Mononuclear cell (primary cell): ENCODE results near the gene TRPM5. TPM values are rescaled to one million over a fixed set of nuclear protein-coding genes. Genes with fewer than 3 reads are reported as not detected.

ENCODE experiments used
- H3K27me3 ChIP-seq: 2 replicates; pipeline ENCODE4 v1.6.0; 2011; ENCODE audit warnings: low read length, control low read depth; ENCODE audit not compliant: insufficient read depth
- H3K4me1 ChIP-seq: 2 replicates; pipeline ENCODE4 v1.5.1; 2011; ENCODE audit warnings: mild to moderate bottlenecking, low read length, control low read depth; ENCODE audit not compliant: insufficient read depth
- H3K4me3 ChIP-seq: 2 replicates; pipeline ENCODE4 v1.5.1; 2011; ENCODE audit warnings: mild to moderate bottlenecking, low read length, moderate library complexity
- H3K9me3 ChIP-seq: 2 replicates; pipeline ENCODE4 v1.5.1; 2011; ENCODE audit warnings: low read depth, mild to moderate bottlenecking, control low read depth, low read length
- total RNA-seq: library from RNA; depleted of rRNA; stranded (reverse); fragments of >200 nt; gene quantifications from one replicate; pipeline ENCODE4 v1.2.3, GENCODE V29; 2012

The TRPM5 gene
- total RNA-seq, 1 donor = 0.10 TPM

DNA sequence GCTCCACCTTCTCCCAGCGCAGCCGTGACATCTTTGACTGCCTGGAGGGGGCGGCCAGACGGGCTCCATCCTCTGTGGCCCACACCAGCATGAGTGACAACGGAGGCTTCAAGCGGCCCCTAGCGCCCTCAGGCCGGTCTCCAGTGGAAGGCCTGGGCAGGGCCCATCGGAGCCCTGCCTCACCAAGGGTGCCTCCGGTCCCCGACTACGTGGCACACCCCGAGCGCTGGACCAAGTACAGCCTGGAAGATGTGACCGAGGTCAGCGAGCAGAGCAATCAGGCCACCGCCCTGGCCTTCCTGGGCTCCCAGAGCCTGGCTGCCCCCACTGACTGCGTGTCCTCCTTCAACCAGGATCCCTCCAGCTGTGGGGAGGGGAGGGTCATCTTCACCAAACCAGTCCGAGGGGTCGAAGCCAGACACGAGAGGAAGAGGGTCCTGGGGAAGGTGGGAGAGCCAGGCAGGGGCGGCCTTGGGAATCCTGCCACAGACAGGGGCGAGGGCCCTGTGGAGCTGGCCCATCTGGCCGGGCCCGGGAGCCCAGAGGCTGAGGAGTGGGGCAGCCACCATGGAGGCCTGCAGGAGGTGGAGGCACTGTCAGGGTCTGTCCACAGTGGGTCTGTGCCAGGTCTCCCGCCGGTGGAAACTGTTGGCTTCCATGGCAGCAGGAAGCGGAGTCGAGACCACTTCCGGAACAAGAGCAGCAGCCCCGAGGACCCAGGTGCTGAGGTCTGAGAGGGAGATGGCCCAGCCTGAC lies 41.2 kb downstream of the TRPM5 start:
- Histone ChIP-seq H3K4me1 (peaks cover 26% of the 10 kb centered on the region), H3K4me3 (no peak overlapping the region), H3K9me3 (no peaks in the 10 kb centered on the region), H3K27me3 (no peaks in the 10 kb centered on the region)

- H3K9me3 ChIP-seq = no peaks in the 10 kb centered on the region
- no peak overlapping the region for H3K4me3 ChIP-seq
- no peaks in the 10 kb centered on the region for H3K27me3 ChIP-seq
- H3K4me1 ChIP-seq = peaks cover 26% of the 10 kb centered on the region
Measured at GRCh38 chr11:2402106-2402505, 42.2 kb downstream of the TRPM5 start.

GRCh38 chr11:2401436-2401984 lies 42.8 kb downstream of the TRPM5 start:
- Histone ChIP-seq H3K4me1 (peaks cover 26% of the 10 kb centered on the region), H3K9me3 (no peaks in the 10 kb centered on the region), H3K27me3 (no peaks in the 10 kb centered on the region), H3K4me3 (peak overlapping the region; percentile 100)

DNA sequence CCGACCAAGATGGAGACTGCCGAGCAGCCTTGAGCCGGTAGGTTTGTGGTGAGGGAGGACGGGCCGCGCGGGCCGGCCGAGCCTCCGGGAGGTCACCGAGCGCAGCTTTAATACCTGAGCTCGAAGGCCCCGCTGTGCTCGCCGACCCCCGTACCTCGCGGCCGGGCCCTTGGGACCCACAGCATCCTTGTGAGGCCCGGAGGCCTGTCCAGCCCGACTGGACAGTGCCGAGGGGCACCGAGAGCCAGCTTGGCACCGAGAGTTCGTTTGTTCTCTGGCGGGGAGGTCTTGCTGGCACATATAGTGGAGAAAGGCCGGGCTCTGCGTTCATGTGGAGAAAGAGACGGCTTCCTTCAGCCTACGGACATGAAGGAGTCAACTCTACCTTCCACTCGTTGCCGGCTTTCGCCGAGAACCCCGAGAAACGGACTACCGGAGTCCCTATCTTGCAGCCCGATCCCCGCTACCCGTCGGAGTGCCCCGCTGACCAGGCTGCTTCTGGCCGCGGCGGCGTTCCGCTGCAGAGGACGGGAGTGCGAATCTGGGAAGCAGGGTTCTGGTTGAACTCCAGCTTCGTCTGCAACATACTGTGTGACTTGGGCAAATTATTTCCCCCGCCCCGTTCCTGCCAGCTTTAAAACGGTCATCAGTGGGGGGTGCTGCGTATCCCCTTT lies 43.4 kb downstream of the TRPM5 start:
- H3K9me3 ChIP-seq = no peaks in the 10 kb centered on the region
- H3K4me1 ChIP-seq = peaks cover 26% of the 10 kb centered on the region
- peak overlapping the region; percentile 100 for H3K4me3 ChIP-seq
- H3K27me3 ChIP-seq = no peaks in the 10 kb centered on the region

DNA sequence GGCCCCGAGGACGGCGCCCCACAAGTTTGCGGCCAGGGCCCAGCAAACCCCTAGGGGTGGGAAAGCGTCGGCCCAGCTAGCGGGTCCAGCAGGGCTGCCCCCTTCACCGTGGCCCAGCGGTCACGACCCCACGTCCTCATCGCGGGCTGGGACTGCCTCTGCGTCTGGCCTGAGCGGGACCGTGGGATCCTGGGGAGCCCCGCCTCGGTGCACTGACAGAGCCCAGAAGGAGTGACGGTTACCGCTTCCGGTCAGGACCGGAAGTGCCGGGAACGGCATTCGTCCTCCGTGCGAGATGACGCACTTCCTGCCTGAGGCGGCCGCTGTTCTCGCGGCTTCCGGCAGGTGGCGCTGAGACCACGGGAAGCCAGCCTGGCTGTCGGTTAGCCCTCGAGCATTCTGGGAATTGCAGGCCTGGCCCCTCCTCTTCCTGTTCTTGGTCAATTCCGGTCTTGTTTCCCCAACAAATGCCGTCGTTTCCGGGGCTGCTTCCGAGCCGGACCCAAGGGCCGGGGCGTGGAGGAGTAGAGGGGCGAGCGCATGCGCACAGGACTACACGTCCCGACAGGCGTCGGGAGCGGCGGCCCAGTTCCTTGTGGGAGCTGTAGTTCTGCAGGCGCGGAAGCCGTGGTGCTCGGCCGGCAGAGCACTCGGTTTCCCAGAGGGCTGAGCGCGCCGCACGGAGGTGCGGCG lies 44.1 kb downstream of the TRPM5 start, which contains the start of gene TSSC4:
Gene TSSC4 (plus strand): TSS at position 682 of the 693 bp plus-strand sequence. CDS start 1,884 bp downstream, outside the sequence.
- H3K27me3 ChIP-seq = no peaks in the 10 kb centered on the region
- H3K9me3 ChIP-seq = no peaks in the 10 kb centered on the region
- H3K4me3 ChIP-seq = peak within 1 kb of the TSS; percentile 100
- H3K4me1 ChIP-seq = peaks cover 26% of the 10 kb centered on the region

DNA sequence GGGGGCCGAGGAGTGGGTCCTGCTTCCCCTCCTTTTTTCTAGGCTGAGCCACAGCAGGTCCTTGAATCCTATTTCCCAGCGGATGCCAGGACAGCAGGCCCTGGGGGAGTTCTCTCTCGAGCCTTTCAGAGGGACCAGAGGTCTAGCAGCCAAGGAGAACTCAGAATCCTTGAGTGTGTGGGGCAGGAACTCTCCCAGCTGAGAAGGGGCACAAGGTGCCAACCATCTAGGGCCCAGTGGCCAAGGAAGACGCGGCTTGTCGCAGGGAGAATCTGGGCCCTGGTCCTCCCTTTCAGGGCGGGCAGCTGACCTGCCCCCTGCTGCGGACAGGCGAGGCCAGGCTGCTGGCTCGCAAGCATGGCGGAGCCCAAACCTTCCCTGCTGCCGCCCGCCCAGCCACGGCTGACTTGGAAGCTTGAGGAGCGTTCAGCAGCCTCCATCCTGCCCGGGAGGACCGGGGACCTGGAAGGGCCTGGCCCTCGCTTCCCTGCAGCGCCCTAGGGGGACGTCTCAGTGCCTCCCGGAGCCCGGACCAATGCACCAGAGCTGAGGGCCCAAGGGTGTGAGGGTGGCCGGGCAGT lies 44.7 kb downstream of the TRPM5 start:
- H3K4me3 ChIP-seq = peak overlapping the region; percentile 62
- H3K9me3 ChIP-seq = no peaks in the 10 kb centered on the region
- H3K4me1 ChIP-seq = peaks cover 28% of the 10 kb centered on the region
- no peaks in the 10 kb centered on the region for H3K27me3 ChIP-seq

- Histone ChIP-seq H3K9me3 (no peaks in the 10 kb centered on the region), H3K4me1 (peaks cover 31% of the 10 kb centered on the region), H3K27me3 (no peaks in the 10 kb centered on the region), H3K4me3 (no peak overlapping the region)
Measured at GRCh38 chr11:2398664-2399355, 45.5 kb downstream of the TRPM5 start.

DNA sequence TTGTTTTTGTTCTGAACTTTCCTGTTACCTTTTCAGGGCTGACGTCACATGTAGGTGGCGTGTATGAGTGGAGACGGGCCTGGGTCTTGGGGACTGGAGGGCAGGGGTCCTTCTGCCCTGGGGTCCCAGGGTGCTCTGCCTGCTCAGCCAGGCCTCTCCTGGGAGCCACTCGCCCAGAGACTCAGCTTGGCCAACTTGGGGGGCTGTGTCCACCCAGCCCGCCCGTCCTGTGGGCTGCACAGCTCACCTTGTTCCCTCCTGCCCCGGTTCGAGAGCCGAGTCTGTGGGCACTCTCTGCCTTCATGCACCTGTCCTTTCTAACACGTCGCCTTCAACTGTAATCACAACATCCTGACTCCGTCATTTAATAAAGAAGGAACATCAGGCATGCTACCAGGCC lies 47.3 kb downstream of the TRPM5 start:
- Histone ChIP-seq H3K4me1 (peaks cover 31% of the 10 kb centered on the region), H3K9me3 (no peaks in the 10 kb centered on the region), H3K27me3 (no peaks in the 10 kb centered on the region), H3K4me3 (no peak overlapping the region)

DNA sequence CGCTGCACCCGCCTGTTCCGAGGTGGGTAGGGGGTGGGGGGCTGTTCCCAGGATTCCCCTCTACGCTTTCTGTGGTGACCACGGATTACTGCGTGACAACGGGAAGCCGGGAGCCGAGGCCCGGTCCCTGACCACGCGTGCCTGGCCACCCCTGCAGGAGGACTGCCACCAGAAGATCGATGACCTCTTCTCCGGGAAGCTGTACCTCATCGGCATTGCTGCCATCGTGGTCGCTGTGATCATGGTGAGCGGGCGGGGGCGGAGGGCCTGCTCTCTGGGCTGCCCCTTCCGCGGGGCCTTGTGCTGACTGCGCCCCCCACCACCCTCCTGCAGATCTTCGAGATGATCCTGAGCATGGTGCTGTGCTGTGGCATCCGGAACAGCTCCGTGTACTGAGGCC lies 47.8 kb downstream of the TRPM5 start:
- Histone ChIP-seq H3K4me1 (peaks cover 26% of the 10 kb centered on the region), H3K27me3 (no peaks in the 10 kb centered on the region), H3K4me3 (no peak overlapping the region), H3K9me3 (no peaks in the 10 kb centered on the region)

GRCh38 chr11:2395856-2396255 lies 48.5 kb downstream of the TRPM5 start:
- no peak overlapping the region for H3K4me3 ChIP-seq
- H3K9me3 ChIP-seq = no peaks in the 10 kb centered on the region
- H3K27me3 ChIP-seq = no peaks in the 10 kb centered on the region
- H3K4me1 ChIP-seq = peaks cover 20% of the 10 kb centered on the region

GRCh38 chr11:2395211-2395730 lies 49.0 kb downstream of the TRPM5 start:
- Histone ChIP-seq H3K27me3 (no peaks in the 10 kb centered on the region), H3K4me3 (no peak overlapping the region), H3K9me3 (no peaks in the 10 kb centered on the region), H3K4me1 (peaks cover 23% of the 10 kb centered on the region)

DNA sequence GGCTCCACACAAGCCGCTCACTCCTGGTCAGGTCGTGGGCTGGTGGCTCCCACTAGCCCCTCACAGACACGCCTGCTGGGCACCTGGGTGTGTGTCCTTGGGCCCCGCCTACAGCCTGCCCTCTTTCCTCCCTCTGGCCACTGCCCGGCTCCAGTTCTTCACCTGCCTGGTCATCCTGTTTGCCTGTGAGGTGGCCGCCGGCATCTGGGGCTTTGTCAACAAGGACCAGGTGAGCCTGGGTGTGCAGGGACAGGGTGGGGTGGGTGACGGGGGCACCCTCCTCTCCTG lies 49.6 kb downstream of the TRPM5 start:
- H3K4me1 ChIP-seq = peaks cover 27% of the 10 kb centered on the region
- no peak overlapping the region for H3K4me3 ChIP-seq

More for the DNA sequence above, 49.6 kb downstream of the TRPM5 start:
- no peaks in the 10 kb centered on the region for H3K27me3 ChIP-seq
- no peaks in the 10 kb centered on the region for H3K9me3 ChIP-seq
